ENCODE data around the gene EVC.

GRCh38 chr4:5712931-5713330 lies 1.9 kb downstream of the EVC start:
- TF ChIP-seq POLR2A (IDR thresholded peaks at IDR 0.05; ENCODE audit: low read depth, low read length) (no peak), POLR2AphosphoS5 (IDR thresholded peaks at IDR 0.05; ENCODE audit: low read depth, low read length) (0 out of 2 replicates have a peak, but pooled peaks have one; percentile 11)
